ENCODE measurements around the gene ERN2.

DNA sequence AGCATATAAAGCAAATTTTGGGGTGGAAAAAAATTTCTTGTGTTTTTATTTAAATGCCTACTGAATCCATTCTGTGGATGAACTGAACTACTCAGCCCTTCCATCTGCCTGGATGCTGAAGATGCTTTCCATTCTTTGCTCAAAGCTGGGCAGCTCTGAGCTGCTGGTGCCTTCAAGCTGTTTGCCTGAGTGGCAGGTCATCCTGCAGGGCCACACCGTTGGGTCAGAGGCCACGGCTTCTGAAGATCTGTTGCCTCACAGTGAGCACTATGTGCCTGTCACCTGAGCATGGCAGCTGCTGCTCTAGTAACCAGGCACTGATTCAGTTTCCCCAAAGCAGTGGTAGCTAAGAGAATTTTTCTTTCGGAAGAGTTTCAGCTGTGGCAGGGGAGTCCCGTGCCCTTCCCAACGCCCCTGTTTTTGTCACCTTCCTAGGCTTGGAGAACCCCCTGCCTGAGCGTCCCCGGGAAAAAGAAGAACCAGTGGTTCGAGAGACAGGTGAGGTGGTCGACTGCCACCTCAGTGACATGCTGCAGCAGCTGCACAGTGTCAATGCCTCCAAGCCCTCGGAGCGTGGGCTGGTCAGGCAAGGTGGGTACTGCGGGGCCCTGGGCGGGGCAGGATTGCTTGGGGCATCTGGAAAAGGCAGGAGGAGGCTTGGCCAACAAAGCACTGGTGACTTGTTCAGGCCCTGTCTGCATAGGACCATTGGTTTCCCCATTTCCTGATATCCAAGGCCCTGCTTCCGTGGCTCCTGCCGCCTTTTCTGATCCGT, 25.8 kb downstream of the ERN2 start:
- no peak for TF ChIP-seq POLR2AphosphoS5 (IDR thresholded peaks at IDR 0.05; ENCODE audit: borderline replicate concordance, low read depth, low read length)
- TF ChIP-seq FOXP2 (optimal IDR thresholded peaks at IDR 0.05; ENCODE audit: control extremely low read depth, extremely low read length, insufficient read depth) = no peak
- TF ChIP-seq EZH2 (IDR thresholded peaks at IDR 0.05) = no peak
